GM21737 (cell line): ENCODE measurements around the gene ATP4B.

Source experiments
- ATAC-seq: cut with Tn5 transposase; IDR thresholded peaks from one replicate; pipeline ENCODE4 v1.9.1; 2021; ENCODE audit warnings: mild to moderate bottlenecking, moderate library complexity; ENCODE audit not compliant: unreplicated experiment

The ATP4B gene

GRCh38 chr13:113657851-113658741 lies at the start of gene ATP4B:
ATP4B (minus strand) TSS chr13:113658198; CDS start chr13:113658144, 54 bp downstream.
- ATAC-seq = no peak

- no peak for ATAC-seq
Observed at GRCh38 chr13:113672002-113672651, 14.1 kb upstream of the ATP4B start.

DNA sequence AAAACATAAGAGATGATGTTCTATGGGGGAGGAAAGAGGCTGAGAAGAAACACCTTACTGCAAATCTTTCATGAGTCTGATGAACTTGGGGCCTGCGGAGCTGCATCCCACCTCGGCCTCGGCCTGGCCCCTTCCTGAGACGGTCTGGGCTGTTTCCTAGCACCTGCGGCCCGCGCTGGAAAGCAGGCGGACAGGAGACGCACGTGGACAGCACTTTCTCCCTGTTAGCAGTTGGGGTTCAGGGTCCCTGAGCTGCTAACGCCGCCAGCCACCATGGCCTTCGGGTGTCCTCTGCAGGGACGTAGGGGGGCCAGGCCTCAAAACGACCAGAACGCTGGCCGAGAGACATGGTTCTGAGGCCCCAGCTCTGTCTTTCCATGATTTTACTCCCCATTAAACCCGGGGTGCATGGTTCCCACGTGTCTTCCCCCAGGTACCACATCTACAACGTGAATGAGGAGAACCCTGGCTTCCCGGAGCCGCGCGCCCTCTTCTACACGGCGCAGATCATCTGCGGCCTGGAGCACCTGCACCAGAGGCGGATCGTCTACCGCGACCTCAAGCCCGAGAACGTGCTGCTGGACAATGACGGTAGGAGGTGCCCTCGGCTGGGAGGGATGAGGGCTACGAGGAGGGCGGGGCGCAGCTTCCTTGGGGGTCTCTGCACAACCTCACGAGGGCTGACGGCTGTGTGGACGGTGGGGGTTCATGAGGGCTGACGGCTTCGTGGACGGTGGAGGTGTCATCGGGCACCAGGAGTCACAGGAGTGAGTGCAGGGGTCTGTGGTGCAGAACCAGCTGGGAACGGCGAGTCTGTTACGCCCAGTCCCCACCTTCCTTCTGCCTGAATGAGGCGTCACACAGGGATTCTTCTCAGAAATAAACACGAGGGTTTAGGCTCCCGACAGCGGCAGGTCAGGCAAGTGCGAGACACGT lies 13.3 kb upstream of the ATP4B start:
- no peak for ATAC-seq

GRCh38 chr13:113670541-113670940 lies 12.5 kb upstream of the ATP4B start:
- no peak for ATAC-seq

GRCh38 chr13:113669755-113670341 lies 11.8 kb upstream of the ATP4B start:
- no peak for ATAC-seq

GRCh38 chr13:113669231-113669754 lies 11.3 kb upstream of the ATP4B start:
- no peak for ATAC-seq

DNA sequence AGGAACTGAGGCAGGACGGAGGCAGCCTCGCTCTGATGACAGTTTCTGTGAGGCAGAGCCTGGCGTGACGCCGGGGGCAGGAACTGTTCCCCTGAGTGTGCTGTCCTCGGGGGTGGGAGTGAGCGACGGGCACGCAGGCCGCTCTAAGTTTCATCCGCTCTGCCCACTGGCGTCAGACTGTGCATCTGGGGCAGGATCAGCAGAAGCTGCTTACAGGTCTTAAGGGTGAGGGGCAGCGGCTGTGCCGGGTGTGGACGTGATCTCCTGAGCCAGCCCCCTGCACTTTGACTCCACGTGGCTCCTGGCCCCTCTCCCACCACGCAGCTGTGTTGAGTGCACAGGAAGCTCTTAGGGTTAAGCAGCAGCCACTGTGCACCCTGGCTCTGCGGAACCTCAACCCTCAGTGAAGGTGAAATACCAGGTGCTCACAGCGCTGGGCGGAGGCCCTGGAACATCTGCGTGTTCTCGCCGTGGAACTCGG lies 10.5 kb upstream of the ATP4B start:
- no peak for ATAC-seq

GRCh38 chr13:113667771-113668490 lies 9.9 kb upstream of the ATP4B start:
- no peak for ATAC-seq

- ATAC-seq = no peak
Observed at GRCh38 chr13:113666951-113667701, 9.1 kb upstream of the ATP4B start, which contains the start of gene GRK1. GRK1 (plus strand) TSS chr13:113667219; CDS start chr13:113667387, 168 bp downstream.

GRCh38 chr13:113666329-113666670 lies 8.3 kb upstream of the ATP4B start:
- no peak for ATAC-seq

GRCh38 chr13:113665597-113666328 lies 7.8 kb upstream of the ATP4B start:
- ATAC-seq = no peak

- ATAC-seq = no peak
Observed at GRCh38 chr13:113664751-113665596, 7.0 kb upstream of the ATP4B start.

- ATAC-seq = no peak
Observed at GRCh38 chr13:113663934-113664333, 5.9 kb upstream of the ATP4B start.

DNA sequence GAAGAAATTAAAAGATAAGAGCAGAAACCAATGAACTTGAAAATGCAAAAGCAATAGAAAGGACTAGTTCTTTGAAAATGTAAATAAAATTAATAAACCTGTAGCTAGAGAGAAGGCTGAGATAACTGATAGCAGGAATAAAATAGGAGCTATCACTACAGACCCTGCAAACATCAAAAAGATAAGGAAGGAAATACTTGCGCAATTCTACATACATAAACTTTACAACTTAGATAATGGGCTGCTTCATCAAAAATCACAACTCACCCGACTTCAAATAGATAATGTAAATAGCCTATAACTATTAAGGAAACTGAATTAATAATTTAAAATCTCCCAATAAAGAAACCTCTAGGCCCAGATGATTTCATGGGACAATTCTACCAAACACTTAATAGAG lies 3.5 kb upstream of the ATP4B start:
- no peak for ATAC-seq

GRCh38 chr13:113660066-113660465 lies 2.1 kb upstream of the ATP4B start:
- no peak for ATAC-seq

DNA sequence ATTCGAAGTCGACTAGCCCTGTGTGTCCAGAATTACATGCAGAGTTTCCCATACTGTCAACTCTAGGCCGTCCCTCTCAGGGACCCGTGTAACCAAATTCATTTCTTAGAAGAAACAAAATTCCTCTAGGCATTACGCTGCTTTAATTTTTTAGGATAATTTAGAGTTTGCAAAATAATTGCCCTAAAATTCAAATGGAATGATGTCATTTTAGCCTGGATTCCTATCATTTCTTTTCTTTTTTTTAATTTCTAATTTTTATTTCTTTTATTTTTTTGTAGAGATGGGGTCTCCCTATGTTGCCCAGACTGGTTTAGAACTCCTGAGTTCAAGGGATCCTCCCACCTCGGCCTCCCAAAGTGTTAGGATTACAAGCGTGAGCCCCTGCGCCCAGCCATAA lies 1.3 kb upstream of the ATP4B start:
- ATAC-seq = no peak

DNA sequence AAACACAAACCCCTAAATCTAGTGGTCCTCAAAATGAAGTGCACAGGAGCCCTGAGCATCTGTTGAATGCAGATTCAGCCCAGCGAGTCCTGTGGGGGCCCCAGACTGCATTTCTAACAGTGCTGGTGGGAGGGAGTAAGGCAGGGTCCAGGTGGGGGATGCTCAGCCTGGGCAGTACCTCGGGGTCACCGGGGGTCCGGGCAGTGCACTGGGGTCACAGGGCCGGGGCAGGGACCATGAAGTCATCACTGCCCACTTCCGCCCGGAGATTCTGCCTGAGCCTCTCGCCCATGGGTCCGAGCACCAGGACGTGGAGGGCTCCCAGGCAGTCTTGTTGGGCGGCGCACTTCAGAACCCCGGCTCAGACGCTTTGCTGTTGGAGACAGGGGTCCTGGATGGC lies 838 bp upstream of the ATP4B start:
- no peak for ATAC-seq
